Nephron (organoid): ENCODE measurements around the gene LIN28B.
"Not testable (repeated sequence)": the region's sequence is repeated elsewhere in the genome, so short reads cannot be mapped to it uniquely, and the experiment has no call there.

Experiments used
- H3K27ac Mint-ChIP-seq, 3 experiments: 2 replicates each; pipeline ENCODE4 v1.8.0; 2020; ENCODE audit warnings: mixed read lengths in 3 of 3, mild to moderate bottlenecking in 2 of 3, moderate library complexity in 1 of 3
- H3K27me3 Mint-ChIP-seq: 2 replicates; pipeline ENCODE4 v1.8.0; 2021; ENCODE audit warnings: low read depth, mild to moderate bottlenecking, moderate library complexity, mixed read lengths
- H3K36me3 Mint-ChIP-seq: 2 replicates; pipeline ENCODE4 v1.8.0; 2020; ENCODE audit warnings: low read depth, mixed read lengths
- H3K4me1 Mint-ChIP-seq: 2 replicates; pipeline ENCODE4 v1.8.0; 2020; ENCODE audit warnings: mixed read lengths
- H3K4me3 Mint-ChIP-seq, 3 experiments: 2 replicates each; pipeline ENCODE4 v1.8.0; 2020; ENCODE audit warnings: mild to moderate bottlenecking in 3 of 3, mixed read lengths in 3 of 3, moderate library complexity in 2 of 3
- H3K9me3 Mint-ChIP-seq: 2 replicates; pipeline ENCODE4 v1.8.0; 2020; ENCODE audit warnings: mixed read lengths
- CTCF ChIP-seq, 3 experiments: fragments of 200-600 bp; sonication (generic); IDR thresholded peaks; one replicate each; pipeline ENCODE4 v1.5.0; 2021; ENCODE audit warnings: antibody characterized with exemption in 3 of 3; ENCODE audit not compliant: unreplicated experiment in 3 of 3

LIN28B gene

DNA sequence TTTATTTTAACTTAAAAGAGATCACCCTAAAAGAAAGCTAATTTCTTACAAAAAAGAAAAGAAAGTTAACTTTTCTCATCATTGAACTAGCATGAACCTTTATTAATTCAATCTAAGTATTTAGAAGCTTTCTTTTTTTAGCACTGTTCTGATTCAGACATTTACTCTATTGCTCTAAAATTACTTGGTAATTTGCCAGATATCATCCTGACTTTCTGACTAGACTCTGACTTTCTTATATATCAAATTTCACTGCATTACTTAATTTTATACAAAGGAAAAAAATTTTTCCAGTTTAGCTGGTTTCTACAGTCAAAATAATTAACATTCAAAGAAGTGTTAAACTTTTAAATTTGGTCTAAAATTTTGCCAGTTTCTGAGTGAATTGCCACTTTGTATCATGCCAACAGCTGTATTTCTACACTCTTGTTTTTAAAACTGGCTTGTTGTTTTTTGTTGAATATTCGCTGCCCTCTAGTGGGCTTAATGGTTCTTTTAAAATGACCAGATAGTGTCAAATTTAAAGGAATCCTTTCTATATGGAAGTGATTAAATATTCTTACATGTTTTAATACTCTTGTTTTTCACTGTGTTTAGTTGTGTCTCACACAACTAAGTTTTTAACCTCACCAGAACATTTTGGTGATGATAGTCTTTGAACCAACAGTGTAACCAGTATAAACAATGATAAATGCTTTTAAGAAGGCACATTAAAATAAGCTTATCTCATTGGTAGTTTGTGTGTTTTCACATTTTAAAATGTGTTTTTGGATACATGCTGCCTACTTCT is 120.9 kb downstream of the LIN28B start:
- no peaks in the 10 kb centered on the region for H3K4me1 Mint-ChIP-seq
- TF ChIP-seq CTCF (IDR thresholded peaks at IDR 0.05; ENCODE audit: unreplicated experiment in 3 of 3) = peak; percentile 53 to 76 (median 58)
- H3K4me3 Mint-ChIP-seq = no peak overlapping the region
- no peaks in the 10 kb centered on the region for H3K27me3 Mint-ChIP-seq
- H3K27ac Mint-ChIP-seq = no peak overlapping the region
- peaks cover 14% of the 10 kb centered on the region for H3K36me3 Mint-ChIP-seq
- no peaks in the 10 kb centered on the region for H3K9me3 Mint-ChIP-seq

DNA sequence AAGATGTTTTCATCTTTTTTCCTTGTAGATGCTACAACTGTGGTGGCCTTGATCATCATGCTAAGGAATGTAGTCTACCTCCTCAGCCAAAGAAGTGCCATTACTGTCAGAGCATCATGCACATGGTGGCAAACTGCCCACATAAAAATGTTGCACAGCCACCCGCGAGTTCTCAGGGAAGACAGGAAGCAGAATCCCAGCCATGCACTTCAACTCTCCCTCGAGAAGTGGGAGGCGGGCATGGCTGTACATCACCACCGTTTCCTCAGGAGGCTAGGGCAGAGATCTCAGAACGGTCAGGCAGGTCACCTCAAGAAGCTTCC is 121.4 kb downstream of the LIN28B start:
- H3K4me3 Mint-ChIP-seq = no peak overlapping the region
- H3K36me3 Mint-ChIP-seq = peaks cover 17% of the 10 kb centered on the region
- H3K27ac Mint-ChIP-seq = no peak overlapping the region
- H3K27me3 Mint-ChIP-seq = no peaks in the 10 kb centered on the region
- no peaks in the 10 kb centered on the region for H3K9me3 Mint-ChIP-seq
- TF ChIP-seq CTCF (IDR thresholded peaks at IDR 0.05; ENCODE audit: unreplicated experiment in 3 of 3) = no peak
- H3K4me1 Mint-ChIP-seq = no peaks in the 10 kb centered on the region

GRCh38 chr6:105080279-105080678 is 123.4 kb downstream of the LIN28B start:
- Mint-ChIP-seq H3K36me3 (peaks cover 18% of the 10 kb centered on the region), H3K27ac (no peak overlapping the region), H3K27me3 (no peaks in the 10 kb centered on the region), H3K4me3 (no peak overlapping the region), H3K9me3 (no peaks in the 10 kb centered on the region), H3K4me1 (no peaks in the 10 kb centered on the region)
- TF ChIP-seq CTCF (IDR thresholded peaks at IDR 0.05; ENCODE audit: unreplicated experiment in 3 of 3) = no peak

- not testable (repeated sequence) for H3K9me3 Mint-ChIP-seq, H3K27ac Mint-ChIP-seq, H3K4me1 Mint-ChIP-seq, H3K4me3 Mint-ChIP-seq, H3K27me3 Mint-ChIP-seq
- H3K36me3 Mint-ChIP-seq = peaks cover 21% of the 10 kb centered on the region
Measured at GRCh38 chr6:105081662-105082061, 124.8 kb downstream of the LIN28B start.

DNA sequence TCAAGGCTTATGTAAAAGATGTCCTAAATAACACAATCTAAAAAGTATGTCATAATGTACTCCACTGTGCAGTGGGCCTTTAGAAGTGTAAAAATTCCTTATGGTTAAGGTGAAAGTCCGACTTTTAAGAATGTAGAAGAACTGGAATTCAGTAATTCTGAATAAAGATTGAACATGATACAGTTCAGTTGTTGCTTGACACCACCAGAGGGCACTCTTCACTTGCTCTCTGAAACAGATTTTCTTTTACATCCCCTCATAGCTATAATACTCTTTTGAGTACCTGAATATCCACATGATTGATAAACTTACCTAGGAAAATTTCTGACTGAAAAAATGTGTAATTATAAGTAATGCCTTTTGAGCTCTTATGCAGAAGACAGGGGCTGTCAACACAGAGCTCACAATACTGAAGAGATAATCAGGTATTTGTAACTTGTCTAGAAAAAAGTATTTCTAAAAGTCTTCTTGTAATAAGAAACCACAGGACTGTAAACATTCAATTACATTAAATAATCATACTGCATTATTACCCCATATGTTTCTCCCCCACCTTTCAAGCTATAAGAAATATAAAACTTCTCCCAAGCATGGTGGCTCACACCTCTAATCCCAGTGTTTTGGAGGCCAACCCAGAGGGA is 130.8 kb downstream of the LIN28B start:
- Mint-ChIP-seq H3K36me3 (peaks cover 8% of the 10 kb centered on the region), H3K4me3 (no peak overlapping the region), H3K4me1 (no peaks in the 10 kb centered on the region), H3K27me3 (peaks cover under 1% of the 10 kb centered on the region), H3K9me3 (no peaks in the 10 kb centered on the region), H3K27ac (no peak overlapping the region)
- peak; percentile 83 to 91 (median 83) for TF ChIP-seq CTCF (IDR thresholded peaks at IDR 0.05; ENCODE audit: unreplicated experiment in 3 of 3)

DNA sequence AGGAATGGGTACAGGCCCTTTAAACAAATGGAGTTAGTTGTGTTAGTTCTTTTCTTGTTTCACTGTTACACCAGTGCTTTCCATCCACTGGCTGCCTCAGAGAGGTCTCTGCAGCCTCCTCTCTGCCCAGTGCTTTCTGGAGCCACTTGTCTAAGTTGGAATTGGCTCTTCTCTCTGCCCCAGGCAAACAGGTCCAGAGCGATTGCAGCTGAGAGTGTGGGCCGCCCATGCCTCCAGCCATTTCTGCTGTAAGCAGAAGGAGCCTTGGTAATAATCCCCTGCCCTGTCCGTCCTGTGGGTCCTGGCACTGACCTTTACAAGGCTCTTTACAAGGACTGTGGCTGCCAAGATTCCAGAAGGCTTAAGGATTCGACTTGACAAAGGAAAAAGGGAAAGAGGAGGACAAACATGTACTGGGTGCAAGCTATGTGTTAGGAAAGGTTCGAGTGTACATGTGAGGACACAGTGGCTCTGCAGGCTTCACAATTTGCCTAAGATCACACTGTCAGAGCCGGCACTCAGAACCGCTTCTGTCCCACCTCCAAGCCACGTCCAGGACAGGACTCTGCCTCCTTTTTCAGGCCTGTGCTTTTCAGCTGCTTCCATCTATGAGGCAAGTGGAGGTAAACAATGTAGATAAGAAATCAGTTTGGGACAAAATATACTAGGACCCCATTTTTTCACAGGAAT is 134.4 kb downstream of the LIN28B start:
- no peak overlapping the region for H3K4me3 Mint-ChIP-seq
- peaks cover 5% of the 10 kb centered on the region for H3K27me3 Mint-ChIP-seq
- no peaks in the 10 kb centered on the region for H3K4me1 Mint-ChIP-seq
- no peaks in the 10 kb centered on the region for H3K36me3 Mint-ChIP-seq
- TF ChIP-seq CTCF (IDR thresholded peaks at IDR 0.05; ENCODE audit: unreplicated experiment in 3 of 3) = no peak
- H3K27ac Mint-ChIP-seq = no peak overlapping the region
- H3K9me3 Mint-ChIP-seq = no peaks in the 10 kb centered on the region
